Peyer's patch (tissue), 4 donors: ENCODE measurements around the gene BIRC7. TPM values are rescaled to one million over a fixed set of nuclear protein-coding genes. Genes with fewer than 3 reads are reported as not detected.

Experiments
- DNase-seq, 3 donors: peaks; one replicate each; pipeline ENCODE4 v3.0.0-alpha.2; 2017 to 2019
- H3K27ac ChIP-seq, 4 donors: fragments of 200-600 bp; sonication (generic); one replicate each; pipeline ENCODE4 v1.5.1; 2016 to 2019
- H3K27me3 ChIP-seq, 2 donors: fragments of 200-600 bp; sonication (generic); one replicate each; pipeline ENCODE4 v1.5.1; 2019
- H3K36me3 ChIP-seq, 3 donors: fragments of 200-600 bp; sonication (generic); one replicate each; pipeline ENCODE4 v1.5.1; 2016 to 2019
- H3K4me1 ChIP-seq, 4 donors: fragments of 200-600 bp; sonication (generic); one replicate each; pipeline ENCODE4 v1.5.1; 2016 to 2019
- H3K4me3 ChIP-seq, 4 donors: fragments of 200-600 bp; sonication (generic); 1 replicate in 3 of 4; 2 replicates in 1 of 4; pipeline ENCODE4 v1.5.1; 2016 to 2019; ENCODE audit warnings: mild to moderate bottlenecking in 1 of 4
- H3K9me3 ChIP-seq, 4 donors: fragments of 200-600 bp; sonication (generic); one replicate each; pipeline ENCODE4 v1.5.1; 2016 to 2019; ENCODE audit warnings: mild to moderate bottlenecking in 1 of 4
- POLR2A ChIP-seq, 2 donors: fragments of 450-650 bp; IDR thresholded peaks; one replicate each; pipeline ENCODE4 v1.5.1; 2017; ENCODE audit warnings: antibody characterized with exemption in 2 of 2, mild to moderate bottlenecking in 2 of 2, moderate library complexity in 2 of 2
- total RNA-seq, 4 donors: library from RNA; depleted of rRNA; stranded (reverse); fragments of >200 nt; gene quantifications; one replicate each; pipeline ENCODE4 v1.1.0, GENCODE V29; 2016
- TF ChIP-seq, protein P1 (sequence below), 6 experiments: fragments of 450-650 bp in 4 of 6; fragments of 200-600 bp in 2 of 6; sonication (generic) in 1 of 6; IDR thresholded peaks; one replicate each; pipeline ENCODE4 v1.5.1; 2017 to 2019; ENCODE audit warnings: antibody characterized with exemption in 6 of 6, mild to moderate bottlenecking in 3 of 6, moderate library complexity in 1 of 6

The BIRC7 gene
- total RNA-seq, 4 donors from 2014 or later: not detected

DNA sequence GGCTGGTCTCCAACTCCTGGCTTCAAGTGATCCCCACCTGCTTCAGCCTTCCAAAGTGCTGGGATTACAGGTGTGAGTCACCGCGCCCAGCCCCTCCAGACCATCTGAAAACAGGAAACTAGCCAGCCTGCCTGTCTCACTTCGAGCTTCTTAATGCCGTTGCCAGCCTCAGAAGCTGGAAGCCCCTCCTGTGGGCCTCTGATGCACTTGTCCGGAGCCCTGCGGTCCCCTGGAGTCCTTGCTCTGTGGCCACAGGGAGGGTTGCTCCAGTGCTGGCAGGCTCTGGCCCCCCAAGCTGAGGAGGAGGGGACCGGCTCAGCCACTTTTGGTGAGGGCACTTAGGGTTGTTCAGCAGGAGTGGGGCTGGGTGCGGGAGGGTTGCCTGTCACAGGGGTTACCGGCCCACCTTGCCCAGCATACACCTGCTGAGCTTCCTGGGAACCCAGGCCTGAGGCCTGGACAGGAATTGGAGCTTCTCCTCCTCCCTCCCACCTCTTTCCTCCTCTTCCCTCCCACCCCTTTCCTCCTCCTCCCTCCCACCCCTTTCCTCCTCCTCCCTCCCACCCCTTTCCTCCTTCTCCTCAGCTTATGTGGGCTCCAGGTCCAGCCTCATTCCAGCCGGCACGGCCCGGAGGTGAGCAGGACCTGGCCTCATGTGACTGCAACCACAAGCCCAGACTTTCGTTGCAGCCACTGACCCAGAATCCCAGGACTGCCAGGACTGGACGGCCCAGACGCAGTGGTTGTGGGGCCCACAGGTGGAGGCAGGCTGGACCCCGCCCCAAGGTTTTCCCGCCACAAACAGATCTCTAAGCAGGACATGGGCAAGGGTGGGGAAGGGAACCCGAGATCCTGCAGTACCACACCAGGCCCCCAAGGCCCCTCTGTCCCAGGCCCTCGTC lies 9.4 kb upstream of the BIRC7 start:
- Histone ChIP-seq H3K27ac (no peak overlapping the region), H3K4me3 (no peak overlapping the region), H3K36me3 (no peaks in the 10 kb centered on the region), H3K4me1 (peaks cover 0 to 7% (median 0%) of the 10 kb centered on the region in 4 donors), H3K9me3 (no peaks in the 10 kb centered on the region), H3K27me3 (no peaks in the 10 kb centered on the region)
- TF ChIP-seq, protein P1, sequence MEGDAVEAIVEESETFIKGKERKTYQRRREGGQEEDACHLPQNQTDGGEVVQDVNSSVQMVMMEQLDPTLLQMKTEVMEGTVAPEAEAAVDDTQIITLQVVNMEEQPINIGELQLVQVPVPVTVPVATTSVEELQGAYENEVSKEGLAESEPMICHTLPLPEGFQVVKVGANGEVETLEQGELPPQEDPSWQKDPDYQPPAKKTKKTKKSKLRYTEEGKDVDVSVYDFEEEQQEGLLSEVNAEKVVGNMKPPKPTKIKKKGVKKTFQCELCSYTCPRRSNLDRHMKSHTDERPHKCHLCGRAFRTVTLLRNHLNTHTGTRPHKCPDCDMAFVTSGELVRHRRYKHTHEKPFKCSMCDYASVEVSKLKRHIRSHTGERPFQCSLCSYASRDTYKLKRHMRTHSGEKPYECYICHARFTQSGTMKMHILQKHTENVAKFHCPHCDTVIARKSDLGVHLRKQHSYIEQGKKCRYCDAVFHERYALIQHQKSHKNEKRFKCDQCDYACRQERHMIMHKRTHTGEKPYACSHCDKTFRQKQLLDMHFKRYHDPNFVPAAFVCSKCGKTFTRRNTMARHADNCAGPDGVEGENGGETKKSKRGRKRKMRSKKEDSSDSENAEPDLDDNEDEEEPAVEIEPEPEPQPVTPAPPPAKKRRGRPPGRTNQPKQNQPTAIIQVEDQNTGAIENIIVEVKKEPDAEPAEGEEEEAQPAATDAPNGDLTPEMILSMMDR (IDR thresholded peaks at IDR 0.05): no peak
- no peak for TF ChIP-seq POLR2A (IDR thresholded peaks at IDR 0.05)
- no peak for DNase-seq

DNA sequence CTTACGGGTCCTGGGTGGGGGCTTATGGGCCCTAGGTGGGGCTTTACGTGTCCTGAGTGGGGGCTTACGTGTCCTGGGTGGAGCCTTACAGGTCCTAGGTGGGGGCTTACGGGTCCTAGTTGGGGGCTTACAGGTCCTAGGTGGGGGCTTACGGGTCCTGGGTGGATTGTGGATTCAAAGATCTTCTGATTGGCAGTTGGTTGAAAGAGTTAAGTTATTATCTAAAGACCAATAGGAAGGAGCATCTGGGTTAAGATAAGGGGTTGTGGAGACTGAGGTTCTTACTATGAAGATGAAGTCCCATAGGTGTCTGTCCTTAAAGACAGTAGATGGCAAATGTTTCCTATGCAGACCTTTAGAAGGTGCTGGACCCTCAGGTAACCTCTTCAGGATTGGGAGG lies 8.4 kb upstream of the BIRC7 start:
- peaks cover 0 to 7% (median 0%) of the 10 kb centered on the region in 4 donors for H3K4me1 ChIP-seq
- TF ChIP-seq POLR2A (IDR thresholded peaks at IDR 0.05): no peak
- TF ChIP-seq, protein P1 (IDR thresholded peaks at IDR 0.05): no peak

DNA sequence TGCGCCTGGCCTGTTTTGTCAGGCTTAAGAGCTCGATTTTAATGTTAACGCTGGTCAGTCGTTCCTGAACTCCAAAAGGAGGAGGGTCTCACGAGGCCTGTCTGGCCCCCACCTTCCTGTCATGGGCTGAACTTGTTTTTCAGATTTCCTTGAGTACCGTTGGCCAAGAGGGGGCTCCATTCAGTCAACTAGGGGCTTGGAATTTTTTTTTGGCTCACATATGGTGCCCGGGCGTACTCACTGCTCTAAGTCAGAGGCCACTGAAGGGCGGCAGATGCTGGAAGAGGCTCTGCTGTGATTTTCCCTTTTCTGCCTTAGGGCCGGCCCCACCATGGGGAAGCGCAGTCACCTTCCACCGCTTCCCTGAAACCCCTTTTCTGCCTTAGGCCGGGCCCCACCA lies 6.9 kb upstream of the BIRC7 start:
- H3K27me3 ChIP-seq: no peaks in the 10 kb centered on the region
- peaks cover 0 to 7% (median 0%) of the 10 kb centered on the region in 4 donors for H3K4me1 ChIP-seq

More for the DNA sequence above, 8.4 kb upstream of the BIRC7 start:
- Histone ChIP-seq H3K9me3 (no peaks in the 10 kb centered on the region), H3K4me3 (no peak overlapping the region), H3K27ac (no peak overlapping the region), H3K36me3 (no peaks in the 10 kb centered on the region), H3K27me3 (no peaks in the 10 kb centered on the region)
- DNase-seq: no peak

DNA sequence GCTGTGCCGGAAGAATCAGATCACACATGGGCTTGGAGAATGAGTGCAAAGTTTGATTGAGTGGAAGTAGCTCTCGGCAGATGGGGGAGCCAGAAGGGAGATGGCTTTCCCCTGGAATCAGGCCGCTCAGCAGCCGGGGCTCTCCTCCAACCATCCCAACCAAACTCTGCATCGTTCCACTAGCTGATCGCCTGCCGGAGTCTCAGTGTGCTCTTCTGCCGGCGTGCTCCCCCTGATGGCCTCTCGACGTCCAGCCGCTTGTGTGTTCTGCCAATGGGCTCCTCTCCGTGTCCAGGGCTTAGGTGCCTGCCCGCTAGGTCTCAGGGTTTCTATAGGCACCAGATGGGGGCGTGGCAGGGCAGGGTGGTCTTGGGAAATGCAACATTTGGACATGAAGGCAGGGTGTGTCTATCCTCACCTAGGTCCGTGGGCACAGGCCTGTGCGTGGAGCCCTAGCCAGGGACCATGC lies 4.9 kb upstream of the BIRC7 start:
- Histone ChIP-seq H3K9me3 (no peaks in the 10 kb centered on the region), H3K4me1 (no peaks in the 10 kb centered on the region), H3K36me3 (no peaks in the 10 kb centered on the region), H3K27me3 (no peaks in the 10 kb centered on the region), H3K27ac (no peak overlapping the region), H3K4me3 (no peak overlapping the region)
- TF ChIP-seq POLR2A (IDR thresholded peaks at IDR 0.05): no peak
- TF ChIP-seq, protein P1 (IDR thresholded peaks at IDR 0.05): peak in 4 of 6 experiments; percentile 23 to 38 (median 36)
- DNase-seq: peak in 1 of 3 donors; percentile 60

More for the DNA sequence above, 6.9 kb upstream of the BIRC7 start:
- Histone ChIP-seq H3K9me3 (no peaks in the 10 kb centered on the region), H3K4me3 (no peak overlapping the region), H3K27ac (no peak overlapping the region), H3K36me3 (no peaks in the 10 kb centered on the region)
- DNase-seq: no peak
- TF ChIP-seq POLR2A (IDR thresholded peaks at IDR 0.05): no peak
- TF ChIP-seq, protein P1 (IDR thresholded peaks at IDR 0.05): no peak

DNA sequence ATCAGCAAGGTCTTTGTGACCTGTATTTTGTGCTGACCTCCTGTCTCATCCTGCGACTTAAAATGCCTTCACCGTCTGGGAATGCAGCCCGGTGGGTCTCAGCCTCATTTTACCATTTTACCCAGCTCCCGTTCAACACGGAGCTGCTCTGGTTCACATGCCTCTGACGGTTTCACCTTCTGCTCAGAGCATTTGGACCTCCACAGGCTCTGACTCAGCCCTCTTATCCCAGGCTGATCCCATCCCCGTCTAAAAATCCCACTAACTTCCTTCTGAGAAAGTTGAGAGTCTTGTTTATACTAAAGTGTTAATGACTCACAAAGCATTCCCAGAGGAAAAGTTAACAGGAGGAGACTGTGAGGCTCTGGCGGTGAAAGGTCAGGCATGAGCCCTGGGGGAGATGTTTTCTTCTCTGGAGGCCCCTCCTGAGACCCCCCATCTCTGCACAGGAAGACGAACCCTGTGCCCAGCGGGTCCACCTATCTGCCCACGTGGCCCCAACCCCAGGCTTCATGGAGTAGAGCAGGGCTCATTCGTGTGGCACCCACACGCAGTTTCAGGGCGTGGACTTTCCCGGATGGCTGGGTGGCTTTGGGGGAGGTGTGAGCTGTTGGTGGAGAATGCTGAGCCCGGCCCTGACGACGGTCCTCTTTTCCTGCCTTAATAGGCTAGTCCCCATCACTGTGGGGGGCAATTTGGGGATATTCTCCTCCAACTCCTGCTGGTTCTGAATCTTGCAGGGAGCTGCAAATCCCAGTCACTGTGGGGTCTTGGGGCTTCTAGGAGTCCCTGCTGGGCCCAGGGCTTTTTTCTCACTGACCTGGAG lies 3.3 kb upstream of the BIRC7 start:
- no peaks in the 10 kb centered on the region for H3K9me3 ChIP-seq
- no peak overlapping the region for H3K27ac ChIP-seq
- no peaks in the 10 kb centered on the region for H3K36me3 ChIP-seq
- no peaks in the 10 kb centered on the region for H3K4me1 ChIP-seq
- H3K27me3 ChIP-seq: no peaks in the 10 kb centered on the region
- TF ChIP-seq POLR2A (IDR thresholded peaks at IDR 0.05): no peak
- TF ChIP-seq, protein P1 (IDR thresholded peaks at IDR 0.05): no peak
- H3K4me3 ChIP-seq: no peak overlapping the region
- DNase-seq: no peak
